HepG2 (cell line): ENCODE data around the gene GPR176. TPM values are rescaled to one million over a fixed set of nuclear protein-coding genes. Genes with fewer than 3 reads are reported as not detected.

Source experiments
- ATAC-seq: fragments of 200-7000 bp; cut with Tn5 transposase; 3 replicates; pipeline ENCODE4 v1.9.1; 2020; ENCODE audit warnings: mild to moderate bottlenecking, moderate library complexity
- BruUV-seq: library from RNA; stranded (reverse); fragments of 400-500 nt; replicated peaks from 2 replicates; lab custom pipeline; 2021; lab: Mats Ljungman, UMichigan
- CTCF ChIA-PET: fragments of 300-600 bp; formaldehyde crosslinking; extraction: SDS; loops from one replicate; lab custom pipeline; 2021; ENCODE audit warnings: low total read pairs, inconsistent platforms, low intra/inter-chr PET ratio; lab: Yijun Ruan, JAX
- POLR2A ChIA-PET: fragments of 350-600 bp; sonication (Branson Sonifier 250); formaldehyde crosslinking; loops from one replicate; lab custom pipeline; 2020; ENCODE audit warnings: antibody characterized with exemption, inconsistent platforms; lab: Yijun Ruan, JAX
- DNase-seq: peaks from one replicate; pipeline ENCODE4 v3.0.0-alpha.2; 2015; ENCODE audit warnings: low spot score
- FAIRE-seq: peaks from 3 replicates; lab custom pipeline; 2011; peaks lifted over from hg19 to GRCh38; lab: Jason Lieb, UNC
- H2AFZ ChIP-seq: one replicate; pipeline ENCODE4 v1.6.1; 2011; ENCODE audit warnings: low read length, inconsistent platforms
- H3K27ac ChIP-seq: fragments of 300-600 bp; 3 replicates; pipeline ENCODE4 v1.8.0; 2011; ENCODE audit warnings: mixed run types, mild to moderate bottlenecking, mixed read lengths, low read length, inconsistent platforms; ENCODE audit not compliant: insufficient read depth; ENCODE audit errors: extremely low read length
- H3K27me3 ChIP-seq, 2 experiments: fragments of 200-600 bp in 1 of 2; 2 replicates in 1 of 2; 3 replicates in 1 of 2; pipeline versions ENCODE4 v1.6.0 to v1.8.0; 2011; ENCODE audit warnings: low read length in 2 of 2, mild to moderate bottlenecking in 2 of 2, moderate library complexity in 2 of 2, inconsistent platforms in 1 of 2; ENCODE audit not compliant: insufficient read depth in 2 of 2, control insufficient read depth in 1 of 2
- H3K36me3 ChIP-seq, 2 experiments: fragments of 200-600 bp in 1 of 2; replicated peaks in 1 of 2; 2 replicates in 1 of 2; 3 replicates in 1 of 2; pipeline versions ENCODE4 v1.5.1 to v1.8.0; 2011; ENCODE audit warnings: low read length in 2 of 2, inconsistent platforms in 1 of 2; ENCODE audit not compliant: insufficient read depth in 2 of 2, control insufficient read depth in 1 of 2
- H3K4me1 ChIP-seq: 2 replicates; pipeline ENCODE4 v1.5.1; 2012; ENCODE audit warnings: low read length, inconsistent platforms; ENCODE audit not compliant: insufficient read depth
- H3K4me2 ChIP-seq: 2 replicates; pipeline ENCODE4 v1.6.0; 2011; ENCODE audit warnings: low read depth, low read length, inconsistent platforms
- H3K4me3 ChIP-seq, 3 experiments: fragments of 200-600 bp in 1 of 3; sonication (generic), shearing (Covaris generic) in 1 of 3; replicated peaks in 1 of 3; 2 replicates each; pipeline ENCODE4 v1.5.1; 2011 to 2016; ENCODE audit warnings: low read length in 3 of 3, inconsistent platforms in 2 of 3, low read depth in 2 of 3, mild to moderate bottlenecking in 2 of 3, control low read depth in 1 of 3, mixed read lengths in 1 of 3; ENCODE audit not compliant: insufficient read depth in 1 of 3
- H3K79me2 ChIP-seq: one replicate; pipeline ENCODE4 v1.6.1; 2011; ENCODE audit warnings: low read length, inconsistent platforms; ENCODE audit not compliant: insufficient read depth
- H3K9ac ChIP-seq: 2 replicates; pipeline ENCODE4 v1.6.0; 2011; ENCODE audit warnings: mild to moderate bottlenecking, low read depth, low read length, inconsistent platforms; ENCODE audit not compliant: insufficient read depth
- H3K9me3 ChIP-seq: 2 replicates; pipeline ENCODE4 v1.5.1; 2012; ENCODE audit warnings: mild to moderate bottlenecking, low read length
- H4K20me1 ChIP-seq: 2 replicates; pipeline ENCODE4 v1.6.0; 2011; ENCODE audit warnings: inconsistent platforms, mild to moderate bottlenecking, low read length, moderate library complexity; ENCODE audit not compliant: insufficient read depth
- CREBL2 ChIP-seq: sonication (generic); formaldehyde crosslinking; IDR thresholded peaks from 2 replicates; pipeline ENCODE4 v1.8.1; 2023; ENCODE audit warnings: missing genetic modification reagents, mild to moderate bottlenecking, borderline replicate concordance
- FOSL2 ChIP-seq: sonication (generic); formaldehyde crosslinking; IDR thresholded peaks from 2 replicates; pipeline ENCODE4 v1.4.0; 2020; ENCODE audit warnings: missing genetic modification reagents
- IKZF4 ChIP-seq: sonication (generic); formaldehyde crosslinking; IDR thresholded peaks from 2 replicates; pipeline ENCODE4 v1.5.1; 2020; ENCODE audit warnings: borderline replicate concordance, mild to moderate bottlenecking, low read depth, missing genetic modification reagents; ENCODE audit errors: not compliant biosample characterization
- IKZF5 ChIP-seq: IDR thresholded peaks from 2 replicates; pipeline ENCODE4 v1.6.1; 2018; ENCODE audit warnings: missing genetic modification reagents, mild to moderate bottlenecking, missing compliant biosample characterization
- IRF1 ChIP-seq: sonication (generic); formaldehyde crosslinking; IDR thresholded peaks from 2 replicates; pipeline ENCODE4 v1.4.0; 2020; ENCODE audit warnings: low read depth, mild to moderate bottlenecking, missing genetic modification reagents
- KDM5B ChIP-seq: sonication (generic); formaldehyde crosslinking; IDR thresholded peaks from 2 replicates; pipeline ENCODE4 v1.4.0; 2020; ENCODE audit warnings: missing genetic modification reagents, mild to moderate bottlenecking, borderline replicate concordance
- MAFK ChIP-seq, 2 experiments: IDR thresholded peaks in 1 of 2; conservative IDR thresholded peaks in 1 of 2; 2 replicates each; pipeline ENCODE4 v1.6.1; 2011; ENCODE audit warnings: improper control_type of control experiment in 2 of 2, low read length in 2 of 2
- MNT ChIP-seq: fragments of 450-650 bp; IDR thresholded peaks from 2 replicates; pipeline ENCODE4 v1.6.1; 2016
- NFE2 ChIP-seq: sonication (generic); formaldehyde crosslinking; IDR thresholded peaks from 2 replicates; pipeline ENCODE4 v1.4.0; 2020; ENCODE audit warnings: missing genetic modification reagents
- NFIC ChIP-seq: IDR thresholded peaks from 2 replicates; pipeline ENCODE4 v1.6.1; 2012; ENCODE audit warnings: mild to moderate bottlenecking, low read length, inconsistent platforms
- NFKB2 ChIP-seq: sonication (generic); formaldehyde crosslinking; IDR thresholded peaks from 2 replicates; pipeline ENCODE4 v1.4.0; 2020; ENCODE audit warnings: missing genetic modification reagents, borderline replicate concordance
- SIX1 ChIP-seq: sonication (generic); formaldehyde crosslinking; IDR thresholded peaks from 2 replicates; pipeline ENCODE4 v1.4.0; 2020; ENCODE audit warnings: missing genetic modification reagents, borderline replicate concordance
- SMARCE1 ChIP-seq: fragments of 450-650 bp; IDR thresholded peaks from 2 replicates; pipeline ENCODE4 v1.6.1; 2017; ENCODE audit warnings: borderline replicate concordance
- SMC3 ChIP-seq: IDR thresholded peaks from 2 replicates; pipeline ENCODE4 v1.6.1; 2011; ENCODE audit warnings: low read length, improper control_type of control experiment
- ZBTB7A ChIP-seq: sonication (generic); formaldehyde crosslinking; IDR thresholded peaks from 2 replicates; pipeline ENCODE4 v1.8.0; 2022; ENCODE audit warnings: mild to moderate bottlenecking, missing genetic modification reagents
- ZKSCAN8 ChIP-seq: IDR thresholded peaks from 2 replicates; pipeline ENCODE4 v1.6.1; 2016; ENCODE audit warnings: borderline replicate concordance, missing genetic modification reagents, missing compliant biosample characterization
- ZNF430 ChIP-seq: sonication (generic); formaldehyde crosslinking; IDR thresholded peaks from 2 replicates; pipeline ENCODE4 v1.9.0; 2021; ENCODE audit warnings: mild to moderate bottlenecking, missing genetic modification reagents
- ZNF609 ChIP-seq: sonication (generic); formaldehyde crosslinking; IDR thresholded peaks from 2 replicates; pipeline ENCODE4 v1.4.0; 2020; ENCODE audit warnings: mild to moderate bottlenecking, missing genetic modification reagents, borderline replicate concordance
- WGBS: methylation state at CpG from one replicate; pipeline ENCODE4 v1.1.6; 2017; ENCODE audit warnings: low lambda C conversion rate; 5-methylcytosine and 5-hydroxymethylcytosine counted together
- in situ Hi-C: cut with HindIII; loops from 2 replicates; pipeline ENCODE4 v1.10.0; 2017; ENCODE audit warnings: low pct_unique_long_range_greater_than_20kb; ENCODE audit not compliant: extremely low pct_ligation_motif_present
- intact Hi-C: fragments of 100-400 bp; cut with micrococcal nuclease; formaldehyde crosslinking; loops from one replicate; pipeline ENCODE4 v1.10.0; 2022; ENCODE audit not compliant: unreplicated experiment
- polyA plus RNA-seq, 8 experiments: library from polyadenylated mRNA; depleted of rRNA in 3 of 8; stranded (reverse) in 7 of 8; unstranded in 1 of 8; fragments of >200 nt; fragmentation: Illumina TruSeq in 4 of 8; extraction: Trizol in 4 of 8; gene quantifications; 2 replicates each; pipeline versions ENCODE4 v1.2.1 to v1.2.3, GENCODE V29; 2011 to 2016; ENCODE audit warnings: low read depth in 4 of 8, missing spikeins in 1 of 8, mixed read lengths in 1 of 8; ENCODE audit not compliant: insufficient read depth in 1 of 8
- total RNA-seq, 5 experiments: library from RNA; depleted of rRNA; stranded (reverse); fragments of >200 nt; fragmentation: Illumina TruSeq; extraction: Trizol; gene quantifications; 2 replicates each; pipeline ENCODE4 v1.2.3, GENCODE V29; 2016; ENCODE audit warnings: low read depth in 1 of 5

GPR176 gene
- total and polyA plus RNA-seq, 2 of the 13 experiments (the other 11 are each of a cell fraction or from before 2014, with no cell fraction given): 0.11 to 0.20 TPM

GRCh38 chr15:39859636-39860035 lies 60.4 kb downstream of the GPR176 start:
- CTCF ChIA-PET: no interaction called here
- Histone ChIP-seq H3K79me2 (no peaks in the 10 kb centered on the region), H3K36me3 (no peaks in the 10 kb centered on the region), H3K4me3 (no peak overlapping the region), H4K20me1 (no peaks in the 10 kb centered on the region), H3K9me3 (no peaks in the 10 kb centered on the region), H3K27ac (no peak overlapping the region), H3K4me2 (no peak overlapping the region), H2AFZ (no peak overlapping the region)
- 55% methylated on average over 4 of the region's 4 CpGs for WGBS
- no TSS peak for BruUV-seq
- in situ Hi-C loops: no loop called here
- intact Hi-C loops: no loop called here
- POLR2A ChIA-PET: no interaction called here
- no peak for ATAC-seq
- DNase-seq: no peak
- TF ChIP-seq SIX1 (CRISPR knock-in tag) (no peak), IKZF4 (CRISPR knock-in tag) (no peak), ZNF609 (no peak), CREBL2 (CRISPR knock-in tag) (no peak), ZBTB7A (no peak), NFKB2 (CRISPR knock-in tag) (no peak), SMARCE1 (no peak), IRF1 (CRISPR knock-in tag) (no peak), FOSL2 (CRISPR knock-in tag) (no peak), ZNF430 (CRISPR knock-in tag) (no peak), SMC3 (no peak), NFIC (no peak), IKZF5 (CRISPR knock-in tag) (no peak), MAFK (conservative IDR thresholded peaks at IDR 0.05 in 1 of 2, IDR thresholded peaks at IDR 0.05 in 1 of 2; ENCODE audit: low read length in 2 of 2) (no peak), NFE2 (CRISPR knock-in tag) (no peak), ZKSCAN8 (CRISPR knock-in tag) (no peak), KDM5B (no peak), MNT (no peak)
- TF ChIP-seq, all 625 proteins: peak for 0
- no peak for FAIRE-seq
- H3K27me3 ChIP-seq: no peaks in the 10 kb centered on the region
- H3K9ac ChIP-seq: no peak overlapping the region
- H3K4me1 ChIP-seq: peaks cover 8% of the 10 kb centered on the region; the same call in 1 of the 2 replicates
